Right ventricle myocardium superior (tissue), 1 donor: ENCODE results near the gene TCF12. TPM values are rescaled to one million over a fixed set of nuclear protein-coding genes. Genes with fewer than 3 reads are reported as not detected.
"Not testable (repeated sequence)": the region's sequence is repeated elsewhere in the genome, so short reads cannot be mapped to it uniquely, and the experiment has no call there.

Experiments
- ATAC-seq: fragments of 200-7000 bp; cut with Tn5 transposase; one replicate; pipeline ENCODE4 v1.9.1; 2020; ENCODE audit warnings: mild to moderate bottlenecking; ENCODE audit not compliant: poor library complexity
- DNase-seq: peaks from one replicate; pipeline ENCODE4 v3.0.0-alpha.2; 2020
- intact Hi-C: fragments of 100-400 bp; cut with DNase I; formaldehyde crosslinking; loops from one replicate; pipeline ENCODE4 v1.11.2; 2022
- total RNA-seq: library from RNA; stranded (reverse); fragmentation: NEBNext Ultra II Directional; extraction: Animal tissue kit (Norgen Biotek cat#: 25700); gene quantifications from one replicate; pipeline ENCODE4 v1.2.1, GENCODE V29; 2021
- donor health status: DM: no; HTN: yes; CAD: no; lungs with severe emphysema.

The TCF12 gene
- total RNA-seq, 1 donor from 2014 or later, result 32.9 TPM

GRCh38 chr15:56934269-56934668 lies 15.8 kb downstream of the TCF12 start:
- ATAC-seq (no peak), DNase-seq (no peak)
- intact Hi-C loops, result no loop called here

GRCh38 chr15:56936929-56937328 lies 18.5 kb downstream of the TCF12 start:
- ATAC-seq (no peak), DNase-seq (no peak)
- intact Hi-C loops, result no loop called here

- DNase-seq (no peak), ATAC-seq (no peak)
- intact Hi-C loops, result no loop called here
Observed at GRCh38 chr15:56939257-56939656, 20.8 kb downstream of the TCF12 start.

GRCh38 chr15:56940388-56940787 lies 21.9 kb downstream of the TCF12 start:
- intact Hi-C loops, result no loop called here
- ATAC-seq (no peak), DNase-seq (no peak)

GRCh38 chr15:56942118-56942517 lies 23.7 kb downstream of the TCF12 start:
- intact Hi-C loops, result no loop called here
- ATAC-seq, result no peak
- DNase-seq, result no peak

GRCh38 chr15:56943403-56943802 lies 25.0 kb downstream of the TCF12 start:
- DNase-seq (no peak), ATAC-seq (no peak)
- intact Hi-C loops, result no loop called here

GRCh38 chr15:56944485-56944884 lies 26.0 kb downstream of the TCF12 start:
- no peak for ATAC-seq
- DNase-seq, result no peak
- intact Hi-C loops, result no loop called here

GRCh38 chr15:56946150-56946549 lies 27.7 kb downstream of the TCF12 start:
- DNase-seq (no peak), ATAC-seq (no peak)
- intact Hi-C loops, result no loop called here

- no peak for ATAC-seq
- no peak for DNase-seq
- intact Hi-C loops, result no loop called here
Observed at GRCh38 chr15:56948000-56948763, 29.7 kb downstream of the TCF12 start.

- ATAC-seq (no peak), DNase-seq (no peak)
Observed at GRCh38 chr15:56948764-56949101, 30.3 kb downstream of the TCF12 start.

GRCh38 chr15:56950979-56951378 lies 32.5 kb downstream of the TCF12 start:
- intact Hi-C loops, result no loop called here
- no peak for ATAC-seq
- no peak for DNase-seq

More at GRCh38 chr15:56948764-56949101, 30.3 kb downstream of the TCF12 start:
- intact Hi-C loops, result no loop called here

- no peak for ATAC-seq
- intact Hi-C loops, result no loop called here
- no peak for DNase-seq
Observed at GRCh38 chr15:56953790-56954189, 35.3 kb downstream of the TCF12 start.

GRCh38 chr15:56955011-56955410 lies 36.6 kb downstream of the TCF12 start:
- DNase-seq, ATAC-seq, intact Hi-C loops: not testable (repeated sequence)

GRCh38 chr15:56956538-56956937 lies 38.1 kb downstream of the TCF12 start:
- ATAC-seq (no peak), DNase-seq (no peak)
- intact Hi-C loops, result no loop called here

GRCh38 chr15:56957812-56958406 lies 39.5 kb downstream of the TCF12 start:
- ATAC-seq, result no peak
- intact Hi-C loops, result no loop called here
- no peak for DNase-seq

GRCh38 chr15:56959318-56959648 lies 40.8 kb downstream of the TCF12 start:
- intact Hi-C loops, result no loop called here
- ATAC-seq (no peak), DNase-seq (no peak)

- intact Hi-C loops, result no loop called here
- DNase-seq (no peak), ATAC-seq (no peak)
Observed at GRCh38 chr15:56960116-56960515, 41.7 kb downstream of the TCF12 start.

- no peak for DNase-seq
- no peak for ATAC-seq
- intact Hi-C loops, result no loop called here
Observed at GRCh38 chr15:56963126-56963525, 44.7 kb downstream of the TCF12 start.

GRCh38 chr15:56963710-56964109 lies 45.3 kb downstream of the TCF12 start:
- intact Hi-C loops, result no loop called here
- ATAC-seq (peak; percentile 31), DNase-seq (no peak)

- DNase-seq, result no peak
- ATAC-seq, result no peak
- intact Hi-C loops, result no loop called here
Observed at GRCh38 chr15:56964182-56964581, 45.7 kb downstream of the TCF12 start.
